ENCODE results near the gene FLOT1.

The FLOT1 gene

DNA sequence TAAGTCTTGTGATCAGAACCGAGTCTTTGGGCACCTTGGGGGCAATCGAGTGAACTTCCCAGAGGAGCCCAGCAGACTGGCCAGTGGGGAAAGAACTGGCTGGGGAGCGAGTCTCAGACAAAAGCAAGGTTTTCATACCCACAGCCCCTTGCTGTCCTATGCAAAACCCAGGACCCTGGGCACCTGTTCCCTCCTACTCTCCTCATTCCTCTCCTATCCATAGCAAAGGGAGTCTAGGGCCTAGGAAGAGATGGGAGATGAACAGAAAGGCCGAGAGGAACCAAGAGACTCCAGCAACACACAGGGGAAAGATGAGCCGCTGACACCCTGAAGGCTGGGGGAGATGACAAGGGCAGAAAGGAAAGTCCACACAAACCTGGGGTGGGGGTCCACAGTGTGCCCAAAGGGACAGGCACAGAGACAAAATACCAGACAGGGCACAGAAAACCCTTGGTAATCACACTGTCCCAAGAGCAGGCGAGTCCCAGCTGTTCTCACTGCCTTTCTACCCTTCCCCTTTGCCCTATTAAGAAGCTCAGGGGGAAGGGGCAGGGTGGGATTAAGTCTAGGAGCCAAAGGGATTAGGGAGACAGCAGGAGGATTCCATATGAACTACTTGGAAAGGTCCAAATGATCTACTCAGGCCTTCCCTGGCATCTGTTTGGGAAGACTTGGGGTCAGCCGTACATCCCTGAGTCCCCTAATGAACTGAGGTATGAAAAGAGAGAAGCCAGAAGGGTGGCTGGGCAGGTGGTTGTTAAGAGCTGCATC lies 62.5 kb downstream of the FLOT1 start:
- no peak for DNase-seq (ENCODE audit: low read depth)

DNA sequence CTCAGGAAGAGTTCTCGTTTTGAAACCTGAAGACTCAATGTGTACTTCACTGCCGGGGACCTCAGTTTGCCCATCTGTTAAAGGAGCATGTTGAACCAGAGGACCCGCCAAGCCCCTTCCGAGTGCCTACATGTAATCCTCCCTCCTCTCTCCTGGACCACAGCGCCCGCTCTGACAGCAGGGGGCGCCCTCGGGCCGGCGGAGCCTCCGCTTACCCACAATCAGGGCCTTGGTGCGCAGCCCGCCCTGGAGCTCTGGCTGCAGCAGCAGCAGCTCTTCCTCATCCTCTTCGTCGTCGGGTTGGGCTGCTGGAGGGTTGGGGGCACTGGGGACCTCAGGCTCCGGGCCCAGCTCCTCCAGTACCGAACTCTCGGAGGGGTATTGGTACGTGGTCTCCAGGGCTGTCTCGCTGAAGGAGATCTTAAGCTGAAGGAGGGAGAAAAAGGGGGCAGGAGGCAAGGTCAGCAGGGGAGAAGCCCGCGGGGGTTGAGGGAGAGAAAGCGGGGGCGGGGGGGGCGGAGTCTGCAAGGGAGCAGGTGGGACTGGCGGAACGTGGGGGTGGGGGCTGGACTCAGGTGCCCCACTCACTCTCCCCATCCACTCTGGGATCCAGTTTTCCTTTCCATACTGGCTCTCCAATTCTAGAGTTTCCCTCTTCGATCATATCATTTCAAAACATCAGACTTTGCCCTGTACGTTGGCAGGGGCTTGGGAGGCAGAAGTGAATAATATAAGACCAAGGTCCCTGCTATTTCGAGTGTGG lies 63.3 kb downstream of the FLOT1 start:
- peak; percentile 83 for DNase-seq (ENCODE audit: low read depth)

Data from stimulated activated CD4-positive, alpha-beta T cell treated with anti-CD3 and anti-CD28 coated beads, Interleukin-2, amount 100 ng/mL, for 4 hours (primary cell).